GM13977 (cell line): ENCODE results near the gene NXPH3.
A peak's percentile ranks its signal among the peaks of the same experiment; 100 is the strongest.
"Not testable (repeated sequence)": the region's sequence is repeated elsewhere in the genome, so short reads cannot be mapped to it uniquely, and the experiment has no call there.

Source experiments
- DNase-seq: peaks from one replicate; pipeline ENCODE4 v3.0.0; 2012; ENCODE audit warnings: low spot score
- CTCF ChIP-seq: IDR thresholded peaks from 2 replicates; pipeline ENCODE4 v1.5.1; 2012; ENCODE audit warnings: mild to moderate bottlenecking, control low read depth; ENCODE audit not compliant: insufficient read depth; ENCODE audit errors: extremely low read depth, missing control alignments
- in situ Hi-C: fragments of 300-500 bp; cut with MboI; formaldehyde crosslinking; loops from one replicate; pipeline ENCODE4 v1.12.0; 2022; ENCODE audit warnings: low sequenced_read_pairs, low pct_unique_long_range_greater_than_20kb, mixed read lengths, inconsistent platforms; ENCODE audit not compliant: unreplicated experiment

The NXPH3 gene

GRCh38 chr17:49565948-49566491 is 9.7 kb upstream of the NXPH3 start:
- DNase-seq: no peak
- TF ChIP-seq CTCF: no peak
- in situ Hi-C loops: loop anchor here (25.0 kb wide), 2 partner anchors 271 to 421 kb away; partner anchors contain the start of genes DLX3 and TAC4

GRCh38 chr17:49566668-49567071 is 9.0 kb upstream of the NXPH3 start:
- TF ChIP-seq CTCF: no peak
- in situ Hi-C loops: loop anchor here (25.0 kb wide), 2 partner anchors 271 to 421 kb away; partner anchors contain the start of genes DLX3 and TAC4
- DNase-seq: no peak

- DNase-seq: no peak
- in situ Hi-C loops: loop anchor here (25.0 kb wide), 2 partner anchors 270 to 420 kb away; partner anchors contain the start of genes DLX3 and TAC4
- no peak for TF ChIP-seq CTCF
Observed at GRCh38 chr17:49567104-49567521, 8.6 kb upstream of the NXPH3 start.

GRCh38 chr17:49567871-49568694 is 7.6 kb upstream of the NXPH3 start:
- in situ Hi-C loops: loop anchor here (25.0 kb wide), 2 partner anchors 269 to 419 kb away; partner anchors contain the start of genes DLX3 and TAC4
- DNase-seq: peak; percentile 81
- peak; percentile 99 for TF ChIP-seq CTCF

- in situ Hi-C loops: loop anchor here (25.0 kb wide), 2 partner anchors 269 to 419 kb away; partner anchors contain the start of genes DLX3 and TAC4
- not testable (repeated sequence) for DNase-seq
Observed at GRCh38 chr17:49568695-49569047, 7.0 kb upstream of the NXPH3 start.

- in situ Hi-C loops: loop anchor here (5.0 to 25.0 kb wide), 3 partner anchors 132 to 417 kb away; partner anchors contain the start of genes DLX3 and TAC4
- no peak for DNase-seq
- no peak for TF ChIP-seq CTCF
Observed at GRCh38 chr17:49570540-49571242, 5.0 kb upstream of the NXPH3 start.
